MCF 10A (cell line): ENCODE results near the gene TMEM131. TPM values are rescaled to one million over a fixed set of nuclear protein-coding genes. Genes with fewer than 3 reads are reported as not detected.

Experiments
- BruUV-seq: library from RNA; stranded (reverse); fragments of 400-500 nt; replicated peaks from 2 replicates; lab custom pipeline; 2021; lab: Mats Ljungman, UMichigan
- CTCF ChIA-PET: fragments of 300-600 bp; sonication (Branson Sonifier 250); formaldehyde crosslinking; extraction: SDS; loops from one replicate; lab custom pipeline; 2021; ENCODE audit warnings: antibody characterized with exemption, inconsistent platforms; lab: Yijun Ruan, JAX
- POLR2A ChIA-PET: fragments of 300-600, 350-650 bp; sonication (Branson Sonifier 250); formaldehyde crosslinking; extraction: SDS; loops from one replicate; lab custom pipeline; 2020; ENCODE audit warnings: antibody characterized with exemption, inconsistent platforms; lab: Yijun Ruan, JAX
- DNase-seq: peaks from one replicate; pipeline ENCODE4 v3.0.0-alpha.2; 2018; ENCODE audit not compliant: unreplicated experiment
- H3K27ac Mint-ChIP-seq: one replicate; pipeline ENCODE4 v1.8.0; 2022; ENCODE audit warnings: mild to moderate bottlenecking, low read depth, mixed read lengths; ENCODE audit not compliant: unreplicated experiment
- H3K27me3 Mint-ChIP-seq: one replicate; pipeline ENCODE4 v1.8.0; 2022; ENCODE audit warnings: mixed read lengths; ENCODE audit not compliant: insufficient read depth, unreplicated experiment
- H3K36me3 Mint-ChIP-seq: one replicate; pipeline ENCODE4 v1.8.0; 2022; ENCODE audit warnings: mild to moderate bottlenecking, moderate library complexity, mixed read lengths; ENCODE audit not compliant: insufficient read depth, unreplicated experiment
- H3K4me1 Mint-ChIP-seq: one replicate; pipeline ENCODE4 v1.8.0; 2022; ENCODE audit warnings: mixed read lengths; ENCODE audit not compliant: insufficient read depth, unreplicated experiment
- H3K4me3 Mint-ChIP-seq: one replicate; pipeline ENCODE4 v1.8.0; 2022; ENCODE audit warnings: mild to moderate bottlenecking, moderate library complexity, mixed read lengths; ENCODE audit not compliant: unreplicated experiment
- H3K9me3 Mint-ChIP-seq: one replicate; pipeline ENCODE4 v1.8.0; 2022; ENCODE audit warnings: mixed read lengths; ENCODE audit not compliant: unreplicated experiment
- CTCF ChIP-seq: fragments of 200-600 bp; IDR thresholded peaks from one replicate; pipeline ENCODE4 v1.8.0; 2022; ENCODE audit warnings: antibody characterized with exemption, mild to moderate bottlenecking; ENCODE audit not compliant: unreplicated experiment
- intact Hi-C: fragments of 100-400 bp; cut with micrococcal nuclease; formaldehyde crosslinking; loops from 2 replicates; pipeline ENCODE4 v1.14.1; 2022
- total RNA-seq: library from RNA; stranded (reverse); gene quantifications from 2 replicates; pipeline ENCODE4 v1.2.3, GENCODE V29; 2022

The TMEM131 gene
- total RNA-seq, 1 experiment from 2014 or later = 42.2 TPM

GRCh38 chr2:97868986-97869721 lies 126.6 kb downstream of the TMEM131 start:
- no peaks in the 10 kb centered on the region for H3K27me3 Mint-ChIP-seq
- ChIA-PET POLR2A (interaction anchor here (0.8 to 3.3 kb wide), 14 partner anchors 10 to 312 kb away, joined by 3 to 14 read pairs (median 3); partner anchors contain the start of gene TMEM131), CTCF (interaction anchor here (0.6 kb wide), 1 partner anchor 370 kb away, joined by 3 read pairs; no protein-coding TSS in a partner anchor)
- no peak for TF ChIP-seq CTCF
- no peaks in the 10 kb centered on the region for H3K36me3 Mint-ChIP-seq
- no TSS peak for BruUV-seq
- intact Hi-C loops = loop anchor here (1.0 to 5.0 kb wide), 3 partner anchors 62 to 218 kb away; partner anchors contain the start of gene VWA3B
- H3K9me3 Mint-ChIP-seq = no peaks in the 10 kb centered on the region
- H3K27ac Mint-ChIP-seq = peak overlapping the region; percentile 70
- peaks cover 26% of the 10 kb centered on the region for H3K4me1 Mint-ChIP-seq
- DNase-seq = peak; percentile 94
- peak overlapping the region; percentile 44 for H3K4me3 Mint-ChIP-seq

- no TSS peak for BruUV-seq
- CTCF ChIA-PET = no interaction called here
- H3K27ac Mint-ChIP-seq = no peak overlapping the region
Measured at GRCh38 chr2:97863829-97864228, 131.9 kb downstream of the TMEM131 start.

GRCh38 chr2:97861177-97861576 lies 134.6 kb downstream of the TMEM131 start:
- H3K27ac Mint-ChIP-seq = no peak overlapping the region
- ChIA-PET POLR2A (no interaction called here), CTCF (no interaction called here)
- peaks cover 7% of the 10 kb centered on the region for H3K9me3 Mint-ChIP-seq
- no peak for DNase-seq
- H3K4me3 Mint-ChIP-seq = no peak overlapping the region
- H3K36me3 Mint-ChIP-seq = peaks cover 11% of the 10 kb centered on the region
- H3K4me1 Mint-ChIP-seq = no peaks in the 10 kb centered on the region
- H3K27me3 Mint-ChIP-seq = no peaks in the 10 kb centered on the region
- intact Hi-C loops = no loop called here
- TF ChIP-seq CTCF = no peak
- BruUV-seq = no TSS peak

More at GRCh38 chr2:97863829-97864228, 131.9 kb downstream of the TMEM131 start:
- Mint-ChIP-seq H3K4me1 (peaks cover 6% of the 10 kb centered on the region), H3K4me3 (no peak overlapping the region), H3K9me3 (peaks cover 7% of the 10 kb centered on the region), H3K36me3 (peaks cover 10% of the 10 kb centered on the region), H3K27me3 (no peaks in the 10 kb centered on the region)
- POLR2A ChIA-PET = interaction anchor here (0.7 to 1.5 kb wide), 2 partner anchors 11 to 245 kb away, joined by 3 to 4 read pairs; no protein-coding TSS in a partner anchor
- intact Hi-C loops = no loop called here
- TF ChIP-seq CTCF = no peak
- no peak for DNase-seq

GRCh38 chr2:97858442-97858841 lies 137.3 kb downstream of the TMEM131 start:
- Mint-ChIP-seq H3K9me3 (peaks cover 1% of the 10 kb centered on the region), H3K4me3 (no peak overlapping the region), H3K36me3 (peaks cover 23% of the 10 kb centered on the region), H3K27me3 (no peaks in the 10 kb centered on the region), H3K27ac (no peak overlapping the region), H3K4me1 (no peaks in the 10 kb centered on the region)
- ChIA-PET CTCF (no interaction called here), POLR2A (no interaction called here)
- DNase-seq = no peak
- TF ChIP-seq CTCF = no peak
- intact Hi-C loops = no loop called here
- BruUV-seq = no TSS peak
